Left ventricle myocardium inferior (tissue), 1 donor: ENCODE measurements around the gene ASTN2. TPM values are rescaled to one million over a fixed set of nuclear protein-coding genes. Genes with fewer than 3 reads are reported as not detected.
A peak's percentile ranks its signal among the peaks of the same experiment; 100 is the strongest.

Experiments used
- DNase-seq: peaks from one replicate; pipeline ENCODE4 v3.0.0-alpha.2; 2020
- H3K27ac ChIP-seq: fragments of 200-600 bp; replicated peaks from 2 replicates; pipeline ENCODE4 v1.8.0; 2021
- H3K27me3 ChIP-seq: fragments of 200-600 bp; 2 replicates; pipeline ENCODE4 v1.8.0; 2021; ENCODE audit warnings: low read depth
- H3K36me3 ChIP-seq: fragments of 200-600 bp; 2 replicates; pipeline ENCODE4 v1.8.0; 2021
- H3K4me1 ChIP-seq: fragments of 200-600 bp; 2 replicates; pipeline ENCODE4 v1.8.0; 2021
- H3K4me3 ChIP-seq: fragments of 200-600 bp; 2 replicates; pipeline ENCODE4 v1.8.0; 2021; ENCODE audit warnings: mild to moderate bottlenecking, moderate library complexity
- H3K9me3 ChIP-seq: fragments of 200-600 bp; replicated peaks from 2 replicates; pipeline ENCODE4 v1.8.0; 2021
- intact Hi-C: fragments of 100-400 bp; cut with micrococcal nuclease; formaldehyde crosslinking; loops from one replicate; pipeline ENCODE4 v1.11.0; 2022
- total RNA-seq: library from RNA; stranded (reverse); fragmentation: NEBNext Ultra II Directional; extraction: Animal tissue kit (Norgen Biotek cat#: 25700); gene quantifications from one replicate; pipeline ENCODE4 v1.2.1, GENCODE V29; 2021
- TF ChIP-seq, protein P1 (sequence below): fragments of 200-600 bp; IDR thresholded peaks from 2 replicates; pipeline ENCODE4 v1.8.0; 2021; ENCODE audit warnings: antibody characterized with exemption, mild to moderate bottlenecking, borderline replicate concordance
- donor health status: DM: no; HTN: yes; CAD: no; lungs with severe emphysema.

Gene ASTN2
- total RNA-seq, 1 donor from 2014 or later = 6.1 TPM

DNA sequence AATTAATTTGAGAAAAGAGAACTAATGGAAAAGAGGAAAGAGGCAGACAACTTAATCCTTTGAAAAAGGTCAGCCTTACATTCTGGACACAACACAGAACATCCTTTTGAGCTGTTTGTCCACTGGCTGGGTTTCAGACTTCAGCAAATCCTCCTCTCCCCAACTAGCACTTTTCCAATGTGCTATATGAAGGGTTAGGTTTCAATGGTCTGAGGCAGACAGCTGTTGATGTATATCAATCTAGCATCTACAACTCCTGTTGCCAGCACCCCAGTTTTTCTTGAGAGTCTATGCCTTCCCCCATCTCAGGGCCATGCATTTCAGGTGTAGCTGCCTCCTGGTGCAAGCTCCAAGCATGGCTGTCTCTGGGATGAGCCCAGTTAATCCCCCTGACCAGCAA lies 553.5 kb downstream of the ASTN2 start:
- TF ChIP-seq, protein P1, sequence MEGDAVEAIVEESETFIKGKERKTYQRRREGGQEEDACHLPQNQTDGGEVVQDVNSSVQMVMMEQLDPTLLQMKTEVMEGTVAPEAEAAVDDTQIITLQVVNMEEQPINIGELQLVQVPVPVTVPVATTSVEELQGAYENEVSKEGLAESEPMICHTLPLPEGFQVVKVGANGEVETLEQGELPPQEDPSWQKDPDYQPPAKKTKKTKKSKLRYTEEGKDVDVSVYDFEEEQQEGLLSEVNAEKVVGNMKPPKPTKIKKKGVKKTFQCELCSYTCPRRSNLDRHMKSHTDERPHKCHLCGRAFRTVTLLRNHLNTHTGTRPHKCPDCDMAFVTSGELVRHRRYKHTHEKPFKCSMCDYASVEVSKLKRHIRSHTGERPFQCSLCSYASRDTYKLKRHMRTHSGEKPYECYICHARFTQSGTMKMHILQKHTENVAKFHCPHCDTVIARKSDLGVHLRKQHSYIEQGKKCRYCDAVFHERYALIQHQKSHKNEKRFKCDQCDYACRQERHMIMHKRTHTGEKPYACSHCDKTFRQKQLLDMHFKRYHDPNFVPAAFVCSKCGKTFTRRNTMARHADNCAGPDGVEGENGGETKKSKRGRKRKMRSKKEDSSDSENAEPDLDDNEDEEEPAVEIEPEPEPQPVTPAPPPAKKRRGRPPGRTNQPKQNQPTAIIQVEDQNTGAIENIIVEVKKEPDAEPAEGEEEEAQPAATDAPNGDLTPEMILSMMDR = no peak
- Histone ChIP-seq H3K9me3 (no peaks in the 10 kb centered on the region), H3K36me3 (no peaks in the 10 kb centered on the region), H3K4me1 (no peaks in the 10 kb centered on the region), H3K4me3 (no peak overlapping the region), H3K27ac (no peak overlapping the region), H3K27me3 (peaks cover 45% of the 10 kb centered on the region)
- no peak for DNase-seq
- intact Hi-C loops = loop anchor here (5.0 kb wide), 1 partner anchor 124 kb away; no protein-coding TSS in a partner anchor

DNA sequence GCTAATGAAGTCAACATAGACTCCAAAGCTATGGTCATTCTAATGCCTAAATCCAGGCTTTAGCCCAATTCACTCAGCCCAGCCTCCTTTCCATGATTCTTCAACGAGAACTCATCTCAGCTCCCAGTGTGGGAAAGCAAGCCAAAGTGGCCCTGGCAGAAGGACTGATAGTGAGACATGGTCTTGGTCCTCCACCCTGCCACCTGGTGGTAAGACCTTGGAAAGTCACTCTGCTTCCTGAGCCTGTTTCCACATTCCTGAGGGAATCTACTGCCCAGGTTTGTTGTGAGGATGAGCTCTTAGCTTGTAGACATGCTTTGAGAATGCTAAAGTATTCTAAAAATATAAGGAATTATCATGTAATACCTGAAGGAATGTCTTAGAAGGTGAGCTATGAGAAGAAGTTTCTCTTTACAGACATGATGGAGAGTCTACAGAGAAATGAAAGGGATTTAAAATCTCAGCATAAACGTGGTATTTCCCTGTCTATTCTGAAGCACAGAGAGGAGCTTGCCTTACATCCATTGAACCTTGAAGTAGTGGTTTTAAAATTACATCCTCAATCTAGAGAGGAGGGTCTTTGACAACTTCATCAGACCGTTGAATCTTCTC lies 554.2 kb downstream of the ASTN2 start:
- TF ChIP-seq, protein P1 = peak; percentile 82
- no peaks in the 10 kb centered on the region for H3K4me1 ChIP-seq
- H3K36me3 ChIP-seq = no peaks in the 10 kb centered on the region
- H3K9me3 ChIP-seq = no peaks in the 10 kb centered on the region
- peak; percentile 47 for DNase-seq
- H3K27me3 ChIP-seq = peaks cover 38% of the 10 kb centered on the region
- intact Hi-C loops = loop anchor here (5.0 kb wide), 1 partner anchor 123 kb away; no protein-coding TSS in a partner anchor
- no peak overlapping the region for H3K4me3 ChIP-seq
- no peak overlapping the region for H3K27ac ChIP-seq

DNA sequence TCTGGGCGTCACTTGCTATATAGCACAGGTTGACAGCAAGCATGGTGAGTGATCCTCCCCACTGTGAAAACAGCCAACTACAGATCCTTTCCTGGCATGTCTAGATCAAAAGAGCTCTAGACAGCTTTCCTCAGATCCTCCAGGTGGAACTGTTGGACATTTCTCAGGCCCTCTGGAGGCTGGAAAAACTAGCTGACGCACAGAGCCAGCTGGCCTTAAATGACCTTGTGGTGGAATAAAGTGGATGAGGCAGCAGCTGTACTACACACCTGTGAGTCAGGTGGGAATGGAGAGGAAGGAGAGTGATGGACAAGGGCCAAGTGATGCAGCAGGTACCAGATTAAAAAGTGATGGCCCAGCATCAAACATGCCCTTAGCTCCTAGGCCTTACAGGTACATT lies 555.1 kb downstream of the ASTN2 start:
- no peak overlapping the region for H3K4me3 ChIP-seq
- no peaks in the 10 kb centered on the region for H3K4me1 ChIP-seq
- intact Hi-C loops = loop anchor here (5.0 kb wide), 1 partner anchor 122 kb away; no protein-coding TSS in a partner anchor
- H3K36me3 ChIP-seq = no peaks in the 10 kb centered on the region
- peaks cover 33% of the 10 kb centered on the region for H3K27me3 ChIP-seq
- TF ChIP-seq, protein P1 = no peak
- no peak overlapping the region for H3K27ac ChIP-seq
- H3K9me3 ChIP-seq = no peaks in the 10 kb centered on the region
- no peak for DNase-seq

DNA sequence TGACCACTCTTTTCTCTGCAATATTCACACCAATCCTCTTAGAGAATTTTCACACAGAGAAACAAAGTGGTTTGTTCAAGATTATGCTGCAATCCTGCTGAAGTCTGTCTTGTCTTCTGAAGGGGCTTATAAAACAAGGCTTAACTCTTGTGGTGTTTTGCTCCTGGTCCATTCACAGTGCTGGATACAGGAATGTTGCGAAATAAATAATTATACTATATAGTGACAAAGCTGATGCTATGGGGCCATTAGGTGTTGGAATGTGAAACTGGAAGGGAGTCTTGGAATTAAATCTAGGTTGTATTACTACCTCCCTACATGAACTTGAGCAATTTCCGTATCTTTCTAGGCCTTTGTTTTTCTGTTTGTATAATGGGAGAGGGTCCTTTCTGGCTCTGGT lies 557.5 kb downstream of the ASTN2 start:
- intact Hi-C loops = no loop called here

DNA sequence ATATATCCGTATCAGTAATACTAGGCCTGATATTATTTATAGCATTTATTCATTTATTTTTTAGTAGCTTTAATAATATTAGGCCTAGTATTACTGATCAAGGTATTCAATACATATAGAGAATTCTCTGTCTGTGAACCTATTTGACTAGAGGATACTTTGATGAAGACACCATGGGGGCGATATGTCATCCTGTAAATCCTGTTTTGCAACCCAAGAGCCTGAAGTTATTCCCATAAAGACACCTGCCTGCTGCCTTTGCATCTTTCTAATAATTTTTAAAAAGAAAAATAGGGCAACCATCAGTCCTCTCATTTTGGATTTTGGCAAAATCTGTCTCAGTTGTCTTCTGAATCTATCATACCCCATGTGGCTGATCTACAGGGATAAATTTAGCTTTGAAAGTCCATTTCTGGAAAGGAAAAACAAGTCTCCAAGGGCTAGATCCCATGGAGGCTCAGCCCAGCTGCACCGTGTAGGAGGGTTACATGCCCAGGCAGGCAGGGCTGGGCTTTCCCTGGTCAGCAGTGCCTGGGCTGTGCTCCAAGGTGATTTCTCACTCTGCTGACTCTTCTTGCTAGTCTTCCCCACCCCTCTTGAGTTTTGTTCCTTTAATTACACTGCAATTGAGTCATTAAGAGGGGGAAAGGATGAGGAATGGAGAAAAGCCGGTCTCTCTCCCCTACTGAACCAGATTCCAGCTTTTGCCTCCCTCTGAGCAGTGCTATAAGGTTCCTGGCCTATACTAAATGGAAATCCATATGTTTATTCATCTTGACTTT lies 558.8 kb downstream of the ASTN2 start:
- intact Hi-C loops = no loop called here
- Histone ChIP-seq H3K9me3 (no peaks in the 10 kb centered on the region), H3K36me3 (no peaks in the 10 kb centered on the region), H3K4me1 (no peaks in the 10 kb centered on the region), H3K27me3 (peaks cover 14% of the 10 kb centered on the region), H3K4me3 (no peak overlapping the region), H3K27ac (no peak overlapping the region)
- TF ChIP-seq, protein P1 = no peak
- no peak for DNase-seq

More for the DNA sequence above, 557.5 kb downstream of the ASTN2 start:
- Histone ChIP-seq H3K4me3 (no peak overlapping the region), H3K36me3 (no peaks in the 10 kb centered on the region), H3K9me3 (no peaks in the 10 kb centered on the region), H3K4me1 (no peaks in the 10 kb centered on the region), H3K27me3 (peaks cover 24% of the 10 kb centered on the region), H3K27ac (no peak overlapping the region)
- DNase-seq = no peak
- TF ChIP-seq, protein P1 = no peak
